GDM1 (cell line): Measurements from ENCODE around the gene SLC25A34.

Source experiments
- DNase-seq: peaks from one replicate; lab custom pipeline; 2025; lab: John Stamatoyannopoulos, UW

The SLC25A34 gene

DNA sequence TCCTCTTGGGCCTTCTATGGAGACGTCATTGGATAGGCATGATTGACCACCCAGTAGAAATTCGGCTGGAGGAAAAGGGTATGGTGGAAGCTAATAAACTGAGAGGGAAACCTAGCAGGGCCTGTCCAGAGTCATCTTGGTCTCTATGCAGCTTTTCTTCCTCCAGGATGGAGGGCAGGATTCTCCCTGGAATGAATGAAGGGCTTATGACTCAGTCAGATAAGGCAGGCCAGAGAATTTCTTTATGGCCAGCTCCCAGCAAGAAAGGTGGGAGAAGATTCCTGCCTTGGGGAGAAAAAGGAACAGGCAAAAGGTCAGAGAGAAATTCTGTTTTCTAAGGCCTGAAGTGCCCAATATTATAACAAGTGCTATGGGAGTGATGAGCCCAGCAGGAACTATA, 39.6 kb downstream of the SLC25A34 start:
- no peak for DNase-seq

DNA sequence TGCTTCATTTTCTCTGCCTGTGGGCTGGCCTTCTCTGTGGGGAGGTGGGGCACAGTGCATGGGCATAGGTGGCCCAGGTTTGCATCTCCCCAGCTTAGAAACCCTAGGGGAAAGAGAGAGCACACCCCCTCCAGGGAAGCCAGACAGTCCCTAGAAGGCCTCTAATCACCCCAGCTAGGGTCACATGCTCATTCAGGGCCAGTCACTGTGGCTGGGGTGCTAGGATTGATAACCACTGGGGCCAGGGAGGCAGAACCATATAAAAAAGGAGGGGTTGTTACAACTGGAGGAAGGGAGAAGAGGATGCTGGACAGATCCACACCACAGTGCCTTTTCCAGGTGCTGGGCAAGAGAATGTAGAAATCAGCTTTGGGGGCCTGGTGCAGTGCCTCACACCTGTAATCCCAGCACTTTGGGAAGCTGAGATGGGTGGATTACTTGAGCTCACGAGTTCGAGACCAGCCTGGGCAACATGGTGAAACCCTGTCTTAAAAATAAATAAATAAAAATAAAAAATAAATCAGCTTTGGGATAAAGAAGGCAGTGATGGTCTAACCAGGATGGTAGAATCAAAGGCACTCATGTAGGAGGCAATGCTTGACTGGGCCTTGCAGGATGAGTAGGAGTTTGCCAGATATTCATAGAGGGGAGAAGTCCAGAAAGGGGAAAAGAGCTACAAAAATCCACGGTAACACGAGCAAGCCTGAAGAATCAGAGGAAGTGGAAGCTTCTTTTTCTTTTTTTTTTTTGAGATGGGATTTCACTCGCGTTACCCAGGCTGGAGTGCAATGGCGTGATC, 42.0 kb downstream of the SLC25A34 start:
- DNase-seq: no peak

DNA sequence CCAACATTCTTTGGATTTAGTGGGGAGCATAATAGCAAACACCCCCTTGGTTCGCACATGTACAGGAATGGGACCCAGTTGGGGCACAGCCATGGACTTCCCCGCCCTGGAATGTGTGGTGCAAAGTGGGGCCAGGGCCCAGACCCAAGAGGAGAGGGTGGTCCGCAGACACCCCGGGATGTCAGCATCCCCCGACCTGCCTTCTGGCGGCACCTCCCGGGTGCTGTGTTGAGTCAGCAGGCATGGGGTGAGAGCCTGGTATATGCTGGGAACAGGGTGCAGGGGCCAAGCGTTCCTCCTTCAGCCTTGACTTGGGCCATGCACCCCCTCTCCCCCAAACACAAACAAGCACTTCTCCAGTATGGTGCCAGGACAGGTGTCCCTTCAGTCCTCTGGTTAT, 49.6 kb downstream of the SLC25A34 start:
- DNase-seq: no peak

DNA sequence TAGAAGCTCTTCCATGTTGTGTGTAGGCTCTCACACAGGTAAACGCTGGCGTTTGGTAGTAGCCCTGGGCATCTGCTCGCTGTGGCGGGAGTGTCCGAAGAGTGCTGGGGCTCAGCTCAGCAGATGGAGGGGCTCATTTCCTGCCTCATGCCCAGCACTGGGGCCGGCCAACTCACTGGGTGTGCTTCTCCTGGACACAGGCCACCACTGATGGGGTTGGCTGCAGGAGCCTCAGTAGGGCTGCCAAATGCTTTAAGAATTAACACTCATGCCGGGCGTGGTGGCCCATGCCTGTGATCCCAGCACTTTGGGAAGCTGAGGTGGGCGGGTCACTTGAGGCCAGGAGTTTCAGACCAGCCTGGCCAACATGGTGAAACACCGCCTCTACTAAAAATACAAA, 50.5 kb downstream of the SLC25A34 start:
- DNase-seq: no peak

DNA sequence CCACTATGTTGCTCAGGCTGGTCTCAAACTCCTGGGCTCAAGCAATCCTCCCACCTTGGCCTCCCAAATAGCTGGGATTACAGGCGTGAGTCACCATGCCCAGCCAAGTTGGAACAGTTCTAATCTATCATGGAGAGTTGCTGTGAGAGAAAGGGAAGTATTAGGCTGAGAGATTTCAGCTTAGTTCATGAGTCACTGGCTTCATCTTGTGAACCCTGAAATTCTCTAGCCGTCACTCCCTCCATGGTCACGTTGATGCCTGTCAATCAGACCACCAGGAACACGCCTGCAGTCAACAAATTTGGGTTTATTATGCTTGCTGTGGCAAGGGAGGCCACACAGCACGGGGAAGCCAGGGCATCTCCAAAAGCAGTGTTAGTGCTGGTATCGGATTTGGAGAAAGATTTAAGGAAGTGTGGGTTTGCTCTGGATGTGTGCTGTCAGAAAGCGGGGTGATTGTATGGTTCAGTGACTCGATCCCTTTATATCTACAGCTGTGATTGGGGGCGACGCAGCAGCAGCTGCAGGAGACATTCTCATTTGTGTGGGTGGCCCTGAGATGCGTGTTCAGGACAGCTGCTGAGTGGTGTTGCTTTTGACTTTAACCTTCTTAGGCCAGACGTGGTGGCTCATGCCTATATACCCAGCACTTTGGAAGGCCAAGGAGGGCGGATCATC, 52.7 kb downstream of the SLC25A34 start:
- DNase-seq: no peak
